NCI-H510A treated with DMSO at 0.1 percent for 48 hours (cell line): ENCODE results near the gene MKI67.

ENCODE experiments used
- DNase-seq: peaks from one replicate; lab custom pipeline; 2025; lab: John Stamatoyannopoulos, UW

Gene MKI67

GRCh38 chr10:128081222-128081621 lies 45.0 kb downstream of the MKI67 start:
- DNase-seq, result no peak

- DNase-seq, result no peak
Observed at GRCh38 chr10:128080641-128081040, 45.6 kb downstream of the MKI67 start.

- DNase-seq, result no peak
Observed at GRCh38 chr10:128080231-128080630, 46.0 kb downstream of the MKI67 start.

- DNase-seq, result no peak
Observed at GRCh38 chr10:128078136-128078969, 47.9 kb downstream of the MKI67 start.

GRCh38 chr10:128077155-128077875 lies 48.9 kb downstream of the MKI67 start:
- DNase-seq, result no peak

- no peak for DNase-seq
Observed at GRCh38 chr10:128074589-128074988, 51.6 kb downstream of the MKI67 start.

GRCh38 chr10:128073890-128074289 lies 52.3 kb downstream of the MKI67 start:
- no peak for DNase-seq

GRCh38 chr10:128072941-128073645 lies 53.1 kb downstream of the MKI67 start:
- no peak for DNase-seq

GRCh38 chr10:128072046-128072445 lies 54.2 kb downstream of the MKI67 start:
- no peak for DNase-seq

GRCh38 chr10:128071417-128071782 lies 54.8 kb downstream of the MKI67 start:
- DNase-seq, result no peak

- DNase-seq, result no peak
Observed at GRCh38 chr10:128070721-128071416, 55.4 kb downstream of the MKI67 start.

- no peak for DNase-seq
Observed at GRCh38 chr10:128070161-128070560, 56.1 kb downstream of the MKI67 start.

- peak; percentile 70 for DNase-seq
Observed at GRCh38 chr10:128069351-128070051, 56.7 kb downstream of the MKI67 start.

- DNase-seq, result peak; percentile 23
Observed at GRCh38 chr10:128068398-128069285, 57.6 kb downstream of the MKI67 start.

GRCh38 chr10:128067691-128068397 lies 58.4 kb downstream of the MKI67 start:
- DNase-seq, result no peak

GRCh38 chr10:128066870-128067382 lies 59.3 kb downstream of the MKI67 start:
- no peak for DNase-seq

GRCh38 chr10:128065881-128066534 lies 60.2 kb downstream of the MKI67 start:
- DNase-seq, result no peak

GRCh38 chr10:128064970-128065580 lies 61.1 kb downstream of the MKI67 start:
- DNase-seq, result no peak
